Prostate gland (tissue), 2 donors: Measurements from ENCODE around the gene CCDC183.

Experiments
- POLR2A ChIP-seq: fragments of 450-650 bp; IDR thresholded peaks from one replicate; pipeline ENCODE4 v1.6.1; 2016; ENCODE audit warnings: antibody characterized with exemption, mild to moderate bottlenecking
- TF ChIP-seq, protein P1 (sequence below), 4 experiments: fragments of 200-600 bp in 2 of 4; fragments of 450-650 bp in 2 of 4; sonication (generic) in 2 of 4; IDR thresholded peaks; 1 replicate in 3 of 4; 2 replicates in 1 of 4; pipeline ENCODE4 v1.5.1; 2016 to 2019; ENCODE audit warnings: antibody characterized with exemption in 4 of 4, mild to moderate bottlenecking in 2 of 4, moderate library complexity in 2 of 4

DNA sequence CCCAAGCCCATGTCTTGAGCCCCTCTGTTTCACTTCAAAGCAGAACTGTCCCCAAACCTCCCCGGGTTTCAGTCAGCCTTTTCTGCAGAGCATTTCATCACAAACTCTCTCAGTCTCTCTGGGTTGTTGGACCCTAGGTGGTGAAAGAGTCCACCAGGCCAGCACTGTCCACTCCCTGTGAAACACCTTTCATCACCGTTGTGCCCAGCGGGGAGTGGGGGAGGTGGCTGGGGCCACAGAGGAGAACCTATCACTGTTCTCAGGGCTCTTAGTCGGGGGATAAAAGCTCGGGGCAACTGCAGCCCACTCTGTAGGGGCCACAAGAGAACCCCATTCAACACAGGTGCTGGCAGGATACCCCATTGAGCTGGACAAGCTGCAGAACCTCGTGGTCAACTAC, 6.2 kb downstream of the CCDC183 start:
- TF ChIP-seq, protein P1, sequence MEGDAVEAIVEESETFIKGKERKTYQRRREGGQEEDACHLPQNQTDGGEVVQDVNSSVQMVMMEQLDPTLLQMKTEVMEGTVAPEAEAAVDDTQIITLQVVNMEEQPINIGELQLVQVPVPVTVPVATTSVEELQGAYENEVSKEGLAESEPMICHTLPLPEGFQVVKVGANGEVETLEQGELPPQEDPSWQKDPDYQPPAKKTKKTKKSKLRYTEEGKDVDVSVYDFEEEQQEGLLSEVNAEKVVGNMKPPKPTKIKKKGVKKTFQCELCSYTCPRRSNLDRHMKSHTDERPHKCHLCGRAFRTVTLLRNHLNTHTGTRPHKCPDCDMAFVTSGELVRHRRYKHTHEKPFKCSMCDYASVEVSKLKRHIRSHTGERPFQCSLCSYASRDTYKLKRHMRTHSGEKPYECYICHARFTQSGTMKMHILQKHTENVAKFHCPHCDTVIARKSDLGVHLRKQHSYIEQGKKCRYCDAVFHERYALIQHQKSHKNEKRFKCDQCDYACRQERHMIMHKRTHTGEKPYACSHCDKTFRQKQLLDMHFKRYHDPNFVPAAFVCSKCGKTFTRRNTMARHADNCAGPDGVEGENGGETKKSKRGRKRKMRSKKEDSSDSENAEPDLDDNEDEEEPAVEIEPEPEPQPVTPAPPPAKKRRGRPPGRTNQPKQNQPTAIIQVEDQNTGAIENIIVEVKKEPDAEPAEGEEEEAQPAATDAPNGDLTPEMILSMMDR (IDR thresholded peaks at IDR 0.05), result no peak
- TF ChIP-seq POLR2A, result no peak
